T-helper 2 cell treated with Interferon-gamma antibody and Interleukin-4, amounts not matched to agents 5 μg/mL and 100 μg/mL, for 36 hours (primary cell): ENCODE measurements around the gene TAGAP.

Experiments used
- DNase-seq: peaks from one replicate; pipeline ENCODE4 v3.0.0; 2021; ENCODE audit warnings: low spot score
- H3K27ac Mint-ChIP-seq: one replicate; pipeline ENCODE4 v1.8.0; 2021; ENCODE audit warnings: mild to moderate bottlenecking, mixed read lengths
- H3K27me3 Mint-ChIP-seq: one replicate; pipeline ENCODE4 v1.8.0; 2021; ENCODE audit warnings: low read depth, mixed read lengths
- H3K36me3 Mint-ChIP-seq: one replicate; pipeline ENCODE4 v1.8.0; 2021; ENCODE audit warnings: low read depth, mixed read lengths
- H3K4me1 Mint-ChIP-seq: one replicate; pipeline ENCODE4 v1.8.0; 2021; ENCODE audit warnings: low read depth, mixed read lengths
- H3K4me3 Mint-ChIP-seq: one replicate; pipeline ENCODE4 v1.8.0; 2022; ENCODE audit warnings: mild to moderate bottlenecking, moderate library complexity, mixed read lengths
- H3K9me3 Mint-ChIP-seq: one replicate; pipeline ENCODE4 v1.8.0; 2021; ENCODE audit warnings: mixed read lengths

The TAGAP gene

GRCh38 chr6:159062976-159063375 lies 18.2 kb upstream of the TAGAP start:
- no peak for DNase-seq
- peaks cover 2% of the 10 kb centered on the region for H3K27me3 Mint-ChIP-seq
- H3K36me3 Mint-ChIP-seq = peaks cover 5% of the 10 kb centered on the region
- H3K27ac Mint-ChIP-seq = peak overlapping the region; percentile 95
- peak overlapping the region; percentile 77 for H3K4me3 Mint-ChIP-seq
- H3K4me1 Mint-ChIP-seq = peaks cover 68% of the 10 kb centered on the region
- H3K9me3 Mint-ChIP-seq = peaks cover 9% of the 10 kb centered on the region

- peaks cover 5% of the 10 kb centered on the region for H3K36me3 Mint-ChIP-seq
- DNase-seq = peak; percentile 64
- H3K27me3 Mint-ChIP-seq = peaks cover under 1% of the 10 kb centered on the region
- peaks cover 69% of the 10 kb centered on the region for H3K4me1 Mint-ChIP-seq
- H3K4me3 Mint-ChIP-seq = peak overlapping the region; percentile 77
- H3K9me3 Mint-ChIP-seq = peaks cover 9% of the 10 kb centered on the region
- H3K27ac Mint-ChIP-seq = peak overlapping the region; percentile 95
Observed at GRCh38 chr6:159062564-159062945, 17.8 kb upstream of the TAGAP start.

- Mint-ChIP-seq H3K4me3 (peak overlapping the region; percentile 77), H3K9me3 (peaks cover 9% of the 10 kb centered on the region), H3K27me3 (no peaks in the 10 kb centered on the region), H3K4me1 (peaks cover 72% of the 10 kb centered on the region), H3K27ac (peak overlapping the region; percentile 95), H3K36me3 (peaks cover 5% of the 10 kb centered on the region)
- no peak for DNase-seq
Observed at GRCh38 chr6:159061805-159062563, 17.2 kb upstream of the TAGAP start.

GRCh38 chr6:159061146-159061545 lies 16.4 kb upstream of the TAGAP start:
- H3K4me1 Mint-ChIP-seq = peaks cover 78% of the 10 kb centered on the region
- peak overlapping the region; percentile 95 for H3K27ac Mint-ChIP-seq
- H3K9me3 Mint-ChIP-seq = peaks cover 9% of the 10 kb centered on the region
- H3K4me3 Mint-ChIP-seq = no peak overlapping the region
- no peak for DNase-seq
- peaks cover 5% of the 10 kb centered on the region for H3K36me3 Mint-ChIP-seq
- H3K27me3 Mint-ChIP-seq = no peaks in the 10 kb centered on the region

- Mint-ChIP-seq H3K4me1 (peaks cover 75% of the 10 kb centered on the region), H3K36me3 (peaks cover 5% of the 10 kb centered on the region), H3K27me3 (no peaks in the 10 kb centered on the region), H3K9me3 (peaks cover 9% of the 10 kb centered on the region), H3K27ac (peak overlapping the region; percentile 72), H3K4me3 (no peak overlapping the region)
- no peak for DNase-seq
Observed at GRCh38 chr6:159059885-159060506, 15.2 kb upstream of the TAGAP start.

- H3K27me3 Mint-ChIP-seq = no peaks in the 10 kb centered on the region
- H3K4me1 Mint-ChIP-seq = peaks cover 68% of the 10 kb centered on the region
- no peak overlapping the region for H3K27ac Mint-ChIP-seq
- H3K4me3 Mint-ChIP-seq = no peak overlapping the region
- peak; percentile 54 for DNase-seq
- peaks cover 9% of the 10 kb centered on the region for H3K9me3 Mint-ChIP-seq
- peaks cover 5% of the 10 kb centered on the region for H3K36me3 Mint-ChIP-seq
Observed at GRCh38 chr6:159059141-159059540, 14.3 kb upstream of the TAGAP start.

- H3K4me3 Mint-ChIP-seq = peak overlapping the region; percentile 66
- peaks cover 46% of the 10 kb centered on the region for H3K4me1 Mint-ChIP-seq
- peak overlapping the region; percentile 2 for H3K27ac Mint-ChIP-seq
- no peak for DNase-seq
- peaks cover 4% of the 10 kb centered on the region for H3K36me3 Mint-ChIP-seq
- H3K9me3 Mint-ChIP-seq = peaks cover 6% of the 10 kb centered on the region
- H3K27me3 Mint-ChIP-seq = peaks cover 2% of the 10 kb centered on the region
Observed at GRCh38 chr6:159056899-159057298, 12.1 kb upstream of the TAGAP start.

GRCh38 chr6:159056432-159056831 lies 11.6 kb upstream of the TAGAP start:
- Mint-ChIP-seq H3K9me3 (peaks cover 2% of the 10 kb centered on the region), H3K4me3 (peak overlapping the region; percentile 66)
- DNase-seq = no peak

GRCh38 chr6:159056003-159056402 lies 11.2 kb upstream of the TAGAP start:
- Mint-ChIP-seq H3K4me1 (peaks cover 41% of the 10 kb centered on the region), H3K4me3 (peak overlapping the region; percentile 66), H3K27ac (peak overlapping the region; percentile 65), H3K27me3 (peaks cover 2% of the 10 kb centered on the region), H3K9me3 (no peaks in the 10 kb centered on the region), H3K36me3 (no peaks in the 10 kb centered on the region)
- no peak for DNase-seq

More at GRCh38 chr6:159056432-159056831, 11.6 kb upstream of the TAGAP start:
- Mint-ChIP-seq H3K27ac (peak overlapping the region; percentile 65), H3K27me3 (peaks cover 2% of the 10 kb centered on the region), H3K36me3 (peaks cover 3% of the 10 kb centered on the region), H3K4me1 (peaks cover 44% of the 10 kb centered on the region)

- Mint-ChIP-seq H3K4me3 (no peak overlapping the region), H3K36me3 (no peaks in the 10 kb centered on the region), H3K9me3 (no peaks in the 10 kb centered on the region), H3K27ac (no peak overlapping the region), H3K4me1 (peaks cover 25% of the 10 kb centered on the region), H3K27me3 (peaks cover 2% of the 10 kb centered on the region)
- no peak for DNase-seq
Observed at GRCh38 chr6:159053781-159054398, 9.1 kb upstream of the TAGAP start.

- Mint-ChIP-seq H3K27ac (no peak overlapping the region), H3K4me3 (no peak overlapping the region), H3K36me3 (no peaks in the 10 kb centered on the region), H3K27me3 (peaks cover 2% of the 10 kb centered on the region), H3K4me1 (peaks cover 29% of the 10 kb centered on the region), H3K9me3 (no peaks in the 10 kb centered on the region)
- no peak for DNase-seq
Observed at GRCh38 chr6:159052720-159053119, 7.9 kb upstream of the TAGAP start.

GRCh38 chr6:159047891-159048685 lies 3.3 kb upstream of the TAGAP start:
- DNase-seq = no peak
- Mint-ChIP-seq H3K9me3 (no peaks in the 10 kb centered on the region), H3K4me3 (no peak overlapping the region), H3K27me3 (no peaks in the 10 kb centered on the region), H3K36me3 (peaks cover 15% of the 10 kb centered on the region), H3K4me1 (peaks cover 24% of the 10 kb centered on the region), H3K27ac (no peak overlapping the region)

GRCh38 chr6:159045801-159046200 lies 1.0 kb upstream of the TAGAP start:
- H3K36me3 Mint-ChIP-seq = peaks cover 38% of the 10 kb centered on the region
- H3K27ac Mint-ChIP-seq = peak overlapping the region; percentile 98
- no peaks in the 10 kb centered on the region for H3K27me3 Mint-ChIP-seq
- H3K4me3 Mint-ChIP-seq = peak overlapping the region; percentile 99
- peak; percentile 3 for DNase-seq
- peaks cover 46% of the 10 kb centered on the region for H3K4me1 Mint-ChIP-seq
- H3K9me3 Mint-ChIP-seq = no peaks in the 10 kb centered on the region
